Upper lobe of right lung (tissue), 1 donor: ENCODE data around the gene ENGASE. TPM values are rescaled to one million over a fixed set of nuclear protein-coding genes. Genes with fewer than 3 reads are reported as not detected.

Experiments
- ATAC-seq: fragments of 200-7000 bp; cut with Tn5 transposase; one replicate; pipeline ENCODE4 v1.9.1; 2020; ENCODE audit warnings: mild to moderate bottlenecking, moderate library complexity
- DNase-seq: peaks from one replicate; pipeline ENCODE4 v3.0.0-alpha.2; 2020
- H3K27ac ChIP-seq: fragments of 200-600 bp; one replicate; pipeline ENCODE4 v1.8.0; 2022
- H3K27me3 ChIP-seq: fragments of 200-600 bp; one replicate; pipeline ENCODE4 v1.8.0; 2022; ENCODE audit warnings: mild to moderate bottlenecking
- H3K36me3 ChIP-seq: fragments of 200-600 bp; one replicate; pipeline ENCODE4 v1.8.0; 2022
- H3K4me1 ChIP-seq: fragments of 200-600 bp; one replicate; pipeline ENCODE4 v1.8.0; 2022
- H3K4me3 ChIP-seq: fragments of 200-600 bp; one replicate; pipeline ENCODE4 v1.8.0; 2022; ENCODE audit warnings: mild to moderate bottlenecking
- H3K9me3 ChIP-seq: fragments of 200-600 bp; one replicate; pipeline ENCODE4 v1.8.0; 2022
- CTCF ChIP-seq: fragments of 200-600 bp; IDR thresholded peaks from one replicate; pipeline ENCODE4 v1.8.0; 2022; ENCODE audit warnings: antibody characterized with exemption
- intact Hi-C: fragments of 100-400 bp; cut with DNase I; formaldehyde crosslinking; loops from one replicate; pipeline ENCODE4 v1.11.0; 2022
- total RNA-seq: library from RNA; stranded (reverse); fragmentation: NEBNext Ultra II Directional; extraction: Animal tissue kit (Norgen Biotek cat#: 25700); gene quantifications from one replicate; pipeline ENCODE4 v1.2.1, GENCODE V29; 2021
- donor health status: DM: no; HTN: yes; CAD: no; lungs with severe emphysema.

ENGASE gene
- total RNA-seq, 1 donor from 2014 or later = 58.2 TPM

GRCh38 chr17:79118924-79119323, 44.3 kb downstream of the ENGASE start:
- Histone ChIP-seq H3K9me3 (no peaks in the 10 kb centered on the region), H3K27ac (no peak overlapping the region), H3K27me3 (peaks cover 10% of the 10 kb centered on the region), H3K4me1 (peaks cover 10% of the 10 kb centered on the region), H3K36me3 (no peaks in the 10 kb centered on the region), H3K4me3 (no peak overlapping the region)
- TF ChIP-seq CTCF = no peak
- intact Hi-C loops = no loop called here
- no peak for DNase-seq
- ATAC-seq = no peak

GRCh38 chr17:79120259-79120658, 45.6 kb downstream of the ENGASE start:
- no peak for TF ChIP-seq CTCF
- H3K27ac ChIP-seq = no peak overlapping the region
- no peak overlapping the region for H3K4me3 ChIP-seq
- no peaks in the 10 kb centered on the region for H3K9me3 ChIP-seq
- no peaks in the 10 kb centered on the region for H3K36me3 ChIP-seq
- ATAC-seq (no peak), DNase-seq (no peak)
- intact Hi-C loops = no loop called here
- H3K4me1 ChIP-seq = no peaks in the 10 kb centered on the region
- H3K27me3 ChIP-seq = peaks cover 10% of the 10 kb centered on the region

GRCh38 chr17:79123988-79124387, 49.4 kb downstream of the ENGASE start:
- no peak overlapping the region for H3K4me3 ChIP-seq
- ATAC-seq = no peak
- no peaks in the 10 kb centered on the region for H3K9me3 ChIP-seq
- no peak overlapping the region for H3K27ac ChIP-seq
- no peak for DNase-seq
- H3K4me1 ChIP-seq = no peaks in the 10 kb centered on the region
- peaks cover 31% of the 10 kb centered on the region for H3K27me3 ChIP-seq
- intact Hi-C loops = no loop called here
- H3K36me3 ChIP-seq = no peaks in the 10 kb centered on the region
- TF ChIP-seq CTCF = no peak

GRCh38 chr17:79124513-79125209, 50.0 kb downstream of the ENGASE start:
- Histone ChIP-seq H3K27ac (no peak overlapping the region), H3K27me3 (peaks cover 30% of the 10 kb centered on the region), H3K4me1 (no peaks in the 10 kb centered on the region), H3K4me3 (no peak overlapping the region), H3K36me3 (no peaks in the 10 kb centered on the region), H3K9me3 (no peaks in the 10 kb centered on the region)
- intact Hi-C loops = no loop called here
- no peak for TF ChIP-seq CTCF
- DNase-seq (no peak), ATAC-seq (no peak)

GRCh38 chr17:79125503-79125902, 50.9 kb downstream of the ENGASE start:
- Histone ChIP-seq H3K27me3 (peaks cover 27% of the 10 kb centered on the region), H3K9me3 (no peaks in the 10 kb centered on the region), H3K4me3 (no peak overlapping the region), H3K27ac (no peak overlapping the region), H3K4me1 (no peaks in the 10 kb centered on the region), H3K36me3 (no peaks in the 10 kb centered on the region)
- TF ChIP-seq CTCF = no peak
- intact Hi-C loops = no loop called here
- ATAC-seq (no peak), DNase-seq (no peak)

- no peaks in the 10 kb centered on the region for H3K36me3 ChIP-seq
- ATAC-seq (no peak), DNase-seq (no peak)
- intact Hi-C loops = no loop called here
- no peak overlapping the region for H3K27ac ChIP-seq
- TF ChIP-seq CTCF = no peak
- H3K4me1 ChIP-seq = no peaks in the 10 kb centered on the region
- H3K4me3 ChIP-seq = no peak overlapping the region
- no peaks in the 10 kb centered on the region for H3K9me3 ChIP-seq
- H3K27me3 ChIP-seq = peaks cover 27% of the 10 kb centered on the region
Observed at GRCh38 chr17:79126139-79126538, 51.5 kb downstream of the ENGASE start.
